Measurements from ENCODE around the gene ADPRH. TPM values are rescaled to one million over a fixed set of nuclear protein-coding genes. Genes with fewer than 3 reads are reported as not detected.

ADPRH gene
- polyA plus RNA-seq, 3 donors = 10.6 to 37.8 (median 31.5) TPM

GRCh38 chr3:119575507-119575906 is 3.8 kb upstream of the ADPRH start:
- Histone ChIP-seq H3K4me2 (replicated peaks; ENCODE audit: extremely low read depth, low read length, poor library complexity, severe bottlenecking) (no peak overlapping the region), H3K9ac (ENCODE audit: insufficient read depth, low read length, poor library complexity, severe bottlenecking) (no peak overlapping the region), H3K36me3 (replicated peaks in 1 of 2; ENCODE audit: control insufficient read depth in 1 of 2, insufficient read depth in 2 of 2, low read length in 2 of 2) (no peaks in the 10 kb centered on the region), H3K79me2 (ENCODE audit: insufficient read depth, low read length) (no peaks in the 10 kb centered on the region), H3K4me3 (replicated peaks in 1 of 3; ENCODE audit: low read depth in 2 of 3, low read length in 3 of 3) (no peak overlapping the region), H3K9me3 (replicated peaks in 1 of 2; ENCODE audit: control insufficient read depth in 1 of 2, insufficient read depth in 1 of 2, low read length in 2 of 2) (no peaks in the 10 kb centered on the region), H2AFZ (ENCODE audit: insufficient read depth, low read depth, low read length, poor library complexity, severe bottlenecking) (no peak overlapping the region), H4K20me1 (ENCODE audit: insufficient read depth, low read length) (no peaks in the 10 kb centered on the region), H3K27me3 (ENCODE audit: control insufficient read depth in 2 of 2, insufficient read depth in 2 of 2, low read length in 2 of 2) (no peaks in the 10 kb centered on the region), H3K27ac (ENCODE audit: low read depth in 1 of 2, low read length in 2 of 2) (no peak overlapping the region), H3K4me1 (ENCODE audit: control insufficient read depth in 1 of 2, insufficient read depth in 2 of 2, low read length in 2 of 2) (peaks cover 31 to 33% of the 10 kb centered on the region in 2 donors)
- Mint-ChIP-seq H3K27ac (no peak overlapping the region), H3K4me3 (no peak overlapping the region), H3K36me3 (no peaks in the 10 kb centered on the region), H3K9me3 (no peaks in the 10 kb centered on the region), H3K27me3 (ENCODE audit: low read depth in 3 of 3) (no peaks in the 10 kb centered on the region), H3K4me1 (peaks cover 25% of the 10 kb centered on the region)
- no peak for DNase-seq
- TF ChIP-seq CTCF (IDR thresholded peaks at IDR 0.05) = no peak
- intact Hi-C loops (cut with micrococcal nuclease) = no loop called here

- peaks cover 25 to 36% of the 10 kb centered on the region in 2 donors for H3K4me1 ChIP-seq (ENCODE audit: control insufficient read depth in 1 of 2, insufficient read depth in 2 of 2, low read length in 2 of 2)
- H3K4me3 Mint-ChIP-seq = peak overlapping the region; percentile 90 to 96
- H3K36me3 ChIP-seq (replicated peaks in 1 of 2; ENCODE audit: control insufficient read depth in 1 of 2, insufficient read depth in 2 of 2, low read length in 2 of 2) = no peaks in the 10 kb centered on the region
- peaks cover 0 to 2% (median 0%) of the 10 kb centered on the region in 7 donors for H3K9me3 Mint-ChIP-seq
- no peaks in the 10 kb centered on the region for H3K27me3 ChIP-seq (ENCODE audit: control insufficient read depth in 2 of 2, insufficient read depth in 2 of 2, low read length in 2 of 2)
- DNase-seq = peak; percentile 64 to 78 (median 71)
- no peaks in the 10 kb centered on the region for H4K20me1 ChIP-seq (ENCODE audit: insufficient read depth, low read length)
- H3K4me3 ChIP-seq (replicated peaks in 1 of 3; ENCODE audit: low read depth in 2 of 3, low read length in 3 of 3) = peak overlapping the region; percentile 62 to 77 (median 75)
- H3K79me2 ChIP-seq (ENCODE audit: insufficient read depth, low read length) = no peaks in the 10 kb centered on the region
- no peak for TF ChIP-seq CTCF (IDR thresholded peaks at IDR 0.05)
- peak overlapping the region; percentile 96 to 99 (median 98) for H3K27ac Mint-ChIP-seq
- H3K4me1 Mint-ChIP-seq = peaks cover 30% of the 10 kb centered on the region
- peak overlapping the region; percentile 81 for H3K4me2 ChIP-seq (replicated peaks; ENCODE audit: extremely low read depth, low read length, poor library complexity, severe bottlenecking)
- H3K27ac ChIP-seq (ENCODE audit: low read depth in 1 of 2, low read length in 2 of 2) = peak overlapping the region; percentile 97 to 98
- WGBS (ENCODE audit: insufficient coverage) = 94% methylated on average over 3 of the region's 16 CpGs
- no peaks in the 10 kb centered on the region for H3K27me3 Mint-ChIP-seq (ENCODE audit: low read depth in 3 of 3)
- intact Hi-C loops (cut with micrococcal nuclease) = loop anchor here in 1 of 2 donors (10.0 kb wide), 1 partner anchor 65 kb away; no protein-coding TSS in a partner anchor
- H3K9ac ChIP-seq (ENCODE audit: insufficient read depth, low read length, poor library complexity, severe bottlenecking) = peak overlapping the region; percentile 91
- peaks cover 10 to 19% of the 10 kb centered on the region in 2 donors for H3K36me3 Mint-ChIP-seq
- H3K9me3 ChIP-seq (replicated peaks in 1 of 2; ENCODE audit: control insufficient read depth in 1 of 2, insufficient read depth in 1 of 2, low read length in 2 of 2) = no peaks in the 10 kb centered on the region
- H2AFZ ChIP-seq (ENCODE audit: insufficient read depth, low read depth, low read length, poor library complexity, severe bottlenecking) = peak overlapping the region; percentile 78
These were observed 922 bp downstream of the ADPRH start for GRCh38 chr3:119580067-119580760.

Measured in CD14-positive monocyte (primary cell).